PC-9 (cell line): ENCODE results near the gene PTPMT1.
"Not testable (repeated sequence)": the region's sequence is repeated elsewhere in the genome, so short reads cannot be mapped to it uniquely, and the experiment has no call there.

Source experiments
- CTCF ChIP-seq: fragments of 200-600 bp; sonication (generic); conservative IDR thresholded peaks from 2 replicates; pipeline ENCODE4 v1.6.1; 2017; ENCODE audit warnings: mixed run types, antibody characterized with exemption, mild to moderate bottlenecking, moderate library complexity
- EZH2 ChIP-seq: fragments of 200-600 bp; sonication (generic); IDR thresholded peaks from 2 replicates; pipeline ENCODE4 v1.8.0; 2017; ENCODE audit warnings: antibody characterized with exemption, low read depth

GRCh38 chr11:47526032-47526431 is 39.4 kb upstream of the PTPMT1 start:
- TF ChIP-seq CTCF, EZH2: not testable (repeated sequence)
